Measurements from ENCODE around the gene CHST5. TPM values are rescaled to one million over a fixed set of nuclear protein-coding genes. Genes with fewer than 3 reads are reported as not detected.

The CHST5 gene
- total RNA-seq, result 0.07 to 0.17 TPM (median 0.10 TPM) in 3 replicates
- long read RNA-seq, result 0 reads

GRCh38 chr16:75535901-75536300 lies at the start of gene CHST5:
Gene CHST5, minus strand, starts transcription at chr16:75536108. Its CDS starts 5,724 bp downstream, at chr16:75530384.
- Mint-ChIP-seq H3K4me1 (ENCODE audit: low read depth) (no peaks in the 10 kb centered on the region), H3K4me3 (ENCODE audit: unreplicated experiment) (no peak within 1 kb of the TSS), H3K27ac (ENCODE audit: unreplicated experiment) (no peak within 1 kb of the TSS), H3K9me3 (ENCODE audit: low read depth) (no peaks in the 10 kb centered on the region), H3K27me3 (ENCODE audit: low read depth) (no peaks in the 10 kb centered on the region), H3K36me3 (ENCODE audit: low read depth) (no peaks in the 10 kb centered on the region)
- peak; percentile 53 for DNase-seq (ENCODE audit: low spot score)
- TF ChIP-seq, protein P1, sequence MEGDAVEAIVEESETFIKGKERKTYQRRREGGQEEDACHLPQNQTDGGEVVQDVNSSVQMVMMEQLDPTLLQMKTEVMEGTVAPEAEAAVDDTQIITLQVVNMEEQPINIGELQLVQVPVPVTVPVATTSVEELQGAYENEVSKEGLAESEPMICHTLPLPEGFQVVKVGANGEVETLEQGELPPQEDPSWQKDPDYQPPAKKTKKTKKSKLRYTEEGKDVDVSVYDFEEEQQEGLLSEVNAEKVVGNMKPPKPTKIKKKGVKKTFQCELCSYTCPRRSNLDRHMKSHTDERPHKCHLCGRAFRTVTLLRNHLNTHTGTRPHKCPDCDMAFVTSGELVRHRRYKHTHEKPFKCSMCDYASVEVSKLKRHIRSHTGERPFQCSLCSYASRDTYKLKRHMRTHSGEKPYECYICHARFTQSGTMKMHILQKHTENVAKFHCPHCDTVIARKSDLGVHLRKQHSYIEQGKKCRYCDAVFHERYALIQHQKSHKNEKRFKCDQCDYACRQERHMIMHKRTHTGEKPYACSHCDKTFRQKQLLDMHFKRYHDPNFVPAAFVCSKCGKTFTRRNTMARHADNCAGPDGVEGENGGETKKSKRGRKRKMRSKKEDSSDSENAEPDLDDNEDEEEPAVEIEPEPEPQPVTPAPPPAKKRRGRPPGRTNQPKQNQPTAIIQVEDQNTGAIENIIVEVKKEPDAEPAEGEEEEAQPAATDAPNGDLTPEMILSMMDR (IDR thresholded peaks at IDR 0.05), result no peak

DNA sequence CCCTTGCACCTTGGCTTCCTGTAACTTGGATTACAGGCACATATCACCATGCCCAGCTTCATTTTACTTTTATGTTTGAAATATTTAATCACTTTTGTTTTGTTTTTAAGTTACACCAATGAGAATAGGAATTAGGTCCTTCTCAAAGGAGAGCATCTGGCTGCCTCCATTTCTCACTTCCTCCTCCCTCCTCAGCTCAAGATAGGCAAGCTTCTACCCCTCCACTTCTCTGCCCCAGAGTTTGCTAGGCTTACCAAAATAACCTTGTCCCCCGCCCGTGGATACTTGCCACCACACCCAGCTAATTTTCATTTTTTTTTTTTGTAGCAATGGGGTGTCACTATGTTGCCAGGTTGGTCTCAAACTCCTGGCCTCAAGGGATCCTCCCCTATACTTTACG lies 48.2 kb upstream of the CHST5 start:
- Mint-ChIP-seq H3K36me3 (ENCODE audit: low read depth) (peaks cover 2% of the 10 kb centered on the region), H3K4me1 (ENCODE audit: low read depth) (no peaks in the 10 kb centered on the region), H3K27ac (ENCODE audit: unreplicated experiment) (no peak overlapping the region), H3K4me3 (ENCODE audit: unreplicated experiment) (no peak overlapping the region), H3K27me3 (ENCODE audit: low read depth) (no peaks in the 10 kb centered on the region), H3K9me3 (ENCODE audit: low read depth) (no peaks in the 10 kb centered on the region)
- TF ChIP-seq, protein P1 (IDR thresholded peaks at IDR 0.05), result no peak
- no peak for DNase-seq (ENCODE audit: low spot score)

- no peaks in the 10 kb centered on the region for H3K27me3 Mint-ChIP-seq (ENCODE audit: low read depth)
- DNase-seq (ENCODE audit: low spot score), result no peak
- TF ChIP-seq, protein P1 (IDR thresholded peaks at IDR 0.05), result no peak
- H3K36me3 Mint-ChIP-seq (ENCODE audit: low read depth), result peaks cover 12% of the 10 kb centered on the region
- no peak overlapping the region for H3K4me3 Mint-ChIP-seq (ENCODE audit: unreplicated experiment)
- H3K4me1 Mint-ChIP-seq (ENCODE audit: low read depth), result no peaks in the 10 kb centered on the region
- no peaks in the 10 kb centered on the region for H3K9me3 Mint-ChIP-seq (ENCODE audit: low read depth)
- no peak overlapping the region for H3K27ac Mint-ChIP-seq (ENCODE audit: unreplicated experiment)
Measured at GRCh38 chr16:75579281-75579834, 43.5 kb upstream of the CHST5 start.

DNA sequence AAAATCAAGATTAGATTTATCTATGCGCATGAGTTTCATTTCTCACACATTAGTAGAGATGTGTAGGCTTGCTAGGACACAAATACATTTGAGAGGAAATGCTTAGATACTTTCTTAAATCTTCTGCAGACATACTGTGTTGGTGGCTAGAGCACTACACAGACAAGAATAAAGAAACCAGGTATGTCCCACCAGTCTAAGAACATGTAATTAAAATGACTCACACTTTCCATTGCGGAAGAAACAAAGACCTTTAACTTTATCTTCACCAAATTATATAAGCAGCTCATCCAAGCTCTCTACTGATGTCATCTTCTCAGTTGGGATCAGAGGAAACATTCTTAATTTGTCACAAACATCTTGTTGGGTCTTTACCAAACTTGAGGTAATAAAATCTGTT lies 42.8 kb upstream of the CHST5 start:
- Mint-ChIP-seq H3K27ac (ENCODE audit: unreplicated experiment) (no peak overlapping the region), H3K9me3 (ENCODE audit: low read depth) (no peaks in the 10 kb centered on the region), H3K4me1 (ENCODE audit: low read depth) (no peaks in the 10 kb centered on the region), H3K27me3 (ENCODE audit: low read depth) (no peaks in the 10 kb centered on the region), H3K4me3 (ENCODE audit: unreplicated experiment) (no peak overlapping the region), H3K36me3 (ENCODE audit: low read depth) (peaks cover 13% of the 10 kb centered on the region)
- TF ChIP-seq, protein P1 (IDR thresholded peaks at IDR 0.05), result no peak
- DNase-seq (ENCODE audit: low spot score), result no peak

GRCh38 chr16:75578212-75578611 lies 42.3 kb upstream of the CHST5 start:
- no peaks in the 10 kb centered on the region for H3K9me3 Mint-ChIP-seq (ENCODE audit: low read depth)
- H3K27ac Mint-ChIP-seq (ENCODE audit: unreplicated experiment), result no peak overlapping the region
- TF ChIP-seq, protein P1 (IDR thresholded peaks at IDR 0.05), result no peak
- H3K27me3 Mint-ChIP-seq (ENCODE audit: low read depth), result no peaks in the 10 kb centered on the region
- H3K4me1 Mint-ChIP-seq (ENCODE audit: low read depth), result no peaks in the 10 kb centered on the region
- no peak overlapping the region for H3K4me3 Mint-ChIP-seq (ENCODE audit: unreplicated experiment)
- no peak for DNase-seq (ENCODE audit: low spot score)
- H3K36me3 Mint-ChIP-seq (ENCODE audit: low read depth), result peaks cover 18% of the 10 kb centered on the region
